Left forelimb (tissue), 1 donor: ENCODE results near the gene MOCOS.
"Not testable (repeated sequence)": the region's sequence is repeated elsewhere in the genome, so short reads cannot be mapped to it uniquely, and the experiment has no call there.

Experiments used
- DNase-seq: peaks from one replicate; pipeline ENCODE4 v3.0.0-alpha.2; 2018; ENCODE audit warnings: low spot score

Gene MOCOS

DNA sequence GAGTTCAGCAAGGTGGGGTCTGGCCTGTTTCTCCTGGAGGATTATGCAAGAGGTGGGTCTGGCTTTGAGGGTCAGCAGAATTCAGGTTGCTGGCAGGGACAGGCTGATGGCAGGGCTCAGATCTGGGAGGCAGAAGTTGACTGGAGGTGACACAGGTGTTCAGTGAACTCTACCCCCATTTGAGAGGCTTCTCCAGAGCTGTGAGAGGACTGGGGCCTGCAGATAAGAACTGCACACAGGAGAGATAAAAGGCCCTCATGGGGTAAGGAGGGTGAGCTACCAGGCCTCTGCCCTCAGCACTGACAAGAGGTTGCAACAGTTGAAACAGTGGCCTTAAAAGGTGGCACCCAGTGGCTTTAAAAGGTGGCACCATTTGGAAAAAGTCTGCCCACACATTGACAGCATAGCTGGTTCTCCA, 13.1 kb downstream of the MOCOS start:
- DNase-seq: no peak

DNA sequence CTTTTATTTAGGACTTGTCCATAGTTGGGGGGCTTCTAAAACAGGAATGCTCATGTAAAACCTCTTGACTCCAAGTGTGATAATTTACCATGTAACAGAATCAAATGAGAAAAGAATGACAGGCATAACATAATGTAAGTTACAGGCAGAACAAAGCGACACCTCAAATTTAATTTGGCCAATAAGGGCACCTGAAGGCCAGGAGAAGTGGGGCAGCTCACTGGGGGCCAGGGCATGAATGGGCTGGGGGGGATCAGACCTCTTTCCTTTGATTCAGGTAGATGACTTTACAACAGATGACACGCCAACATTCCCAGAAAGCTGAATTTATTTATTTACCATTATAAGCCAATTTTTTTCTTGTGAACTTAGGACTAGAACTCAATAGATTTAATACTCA, 14.5 kb downstream of the MOCOS start:
- DNase-seq: no peak

DNA sequence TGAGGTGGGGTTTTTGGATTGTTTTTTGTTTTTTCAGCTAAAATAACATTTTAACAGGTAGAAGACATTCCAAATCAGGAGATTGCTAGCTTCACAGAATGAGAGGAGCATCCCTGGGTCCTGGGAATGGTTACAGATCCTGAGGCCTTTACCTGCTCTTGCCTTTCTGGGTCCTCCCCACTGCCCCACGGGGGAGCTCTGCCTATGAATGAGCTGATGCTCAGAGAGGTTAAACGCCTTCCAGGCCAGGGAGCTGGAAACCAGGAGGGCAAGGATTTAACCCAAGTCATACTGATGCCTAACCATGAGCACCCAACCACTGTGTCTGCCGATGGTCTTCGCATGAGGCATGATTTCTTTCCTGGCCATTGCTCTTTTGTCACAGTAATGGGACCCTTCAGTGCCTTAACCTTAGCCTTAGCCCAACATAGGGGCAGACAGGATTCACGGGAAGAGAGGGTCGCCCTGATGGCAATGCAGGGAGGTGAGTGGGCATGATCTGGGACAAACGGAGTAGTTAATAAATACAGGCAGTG, 16.1 kb downstream of the MOCOS start:
- DNase-seq: no peak

DNA sequence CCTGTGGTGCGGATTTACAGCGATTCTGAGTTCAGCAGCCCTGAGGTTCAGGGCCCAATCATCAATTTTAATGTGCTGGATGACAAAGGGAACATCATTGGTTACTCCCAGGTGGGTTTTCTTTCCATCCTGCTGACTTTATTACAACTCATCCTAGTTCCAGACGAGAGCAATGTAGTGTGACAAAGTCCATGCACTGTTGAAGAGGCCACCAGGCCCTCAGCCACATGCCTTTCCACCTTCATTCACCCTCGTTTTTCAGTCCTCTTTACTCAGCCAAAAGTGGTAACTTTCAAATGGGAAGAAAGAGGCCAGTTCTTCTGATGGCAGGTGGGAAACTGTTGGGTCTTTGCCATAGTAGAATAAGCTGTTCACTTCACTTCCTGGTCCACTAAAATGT, 17.9 kb downstream of the MOCOS start:
- DNase-seq: no peak

DNA sequence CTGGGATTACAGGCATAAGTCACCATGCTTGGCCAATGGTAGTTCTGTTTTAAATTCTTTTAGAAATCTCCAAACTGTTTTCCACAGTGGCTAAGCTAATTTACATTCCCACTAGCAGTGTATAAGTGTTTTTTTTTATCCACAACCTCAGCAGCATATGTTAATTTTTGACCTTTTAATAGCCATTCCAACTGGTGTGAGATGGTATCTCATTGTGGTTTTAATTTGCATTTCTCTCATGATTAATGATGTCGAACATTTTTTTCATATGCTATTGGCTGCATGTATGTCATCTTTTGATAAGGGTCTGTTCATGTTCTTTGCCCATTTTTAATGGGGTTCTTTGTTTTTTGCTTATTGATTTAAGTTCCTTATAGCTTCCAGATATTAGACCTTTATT, 20.0 kb downstream of the MOCOS start:
- no peak for DNase-seq

DNA sequence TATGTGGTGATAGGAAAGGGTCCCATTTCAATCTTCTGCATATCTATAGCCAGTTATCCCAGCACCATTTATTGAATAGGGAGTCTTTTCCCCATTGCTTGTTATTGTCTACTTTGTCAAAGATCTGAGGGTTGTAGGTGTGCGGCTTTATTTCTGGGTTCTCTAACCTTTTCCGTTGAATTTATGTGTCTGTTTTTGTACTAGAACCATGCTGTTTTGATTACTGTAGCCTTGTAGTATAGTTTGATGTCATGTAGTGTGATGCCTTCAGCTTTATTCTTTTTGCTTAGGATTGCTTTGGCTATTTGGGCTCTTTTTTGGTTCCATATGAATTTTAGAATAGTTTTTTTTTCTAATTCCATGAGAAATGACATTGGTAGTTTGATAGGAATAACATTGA, 20.7 kb downstream of the MOCOS start:
- not testable (repeated sequence) for DNase-seq

DNA sequence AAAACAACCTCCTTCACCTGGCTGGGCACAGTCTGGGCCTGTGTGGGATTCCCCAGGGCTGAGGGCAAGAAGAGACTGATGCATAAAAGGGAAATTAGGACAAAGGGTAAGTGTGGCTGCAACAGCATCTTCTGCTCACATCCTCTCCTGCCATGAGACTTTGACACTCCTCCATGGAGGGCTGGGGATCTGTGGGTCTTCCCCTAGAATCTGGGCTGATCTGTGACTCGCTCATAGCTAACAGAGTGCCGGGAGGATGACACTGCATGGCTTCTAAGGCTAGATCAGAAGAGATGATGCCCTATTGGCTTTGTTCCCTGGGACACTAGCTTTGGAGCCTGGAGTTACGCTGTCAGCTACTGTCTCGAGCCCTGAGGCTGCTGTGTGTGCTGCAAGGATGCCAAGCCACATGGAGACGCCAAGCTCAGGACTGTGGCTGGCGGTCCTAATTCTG, 24.3 kb downstream of the MOCOS start:
- no peak for DNase-seq

DNA sequence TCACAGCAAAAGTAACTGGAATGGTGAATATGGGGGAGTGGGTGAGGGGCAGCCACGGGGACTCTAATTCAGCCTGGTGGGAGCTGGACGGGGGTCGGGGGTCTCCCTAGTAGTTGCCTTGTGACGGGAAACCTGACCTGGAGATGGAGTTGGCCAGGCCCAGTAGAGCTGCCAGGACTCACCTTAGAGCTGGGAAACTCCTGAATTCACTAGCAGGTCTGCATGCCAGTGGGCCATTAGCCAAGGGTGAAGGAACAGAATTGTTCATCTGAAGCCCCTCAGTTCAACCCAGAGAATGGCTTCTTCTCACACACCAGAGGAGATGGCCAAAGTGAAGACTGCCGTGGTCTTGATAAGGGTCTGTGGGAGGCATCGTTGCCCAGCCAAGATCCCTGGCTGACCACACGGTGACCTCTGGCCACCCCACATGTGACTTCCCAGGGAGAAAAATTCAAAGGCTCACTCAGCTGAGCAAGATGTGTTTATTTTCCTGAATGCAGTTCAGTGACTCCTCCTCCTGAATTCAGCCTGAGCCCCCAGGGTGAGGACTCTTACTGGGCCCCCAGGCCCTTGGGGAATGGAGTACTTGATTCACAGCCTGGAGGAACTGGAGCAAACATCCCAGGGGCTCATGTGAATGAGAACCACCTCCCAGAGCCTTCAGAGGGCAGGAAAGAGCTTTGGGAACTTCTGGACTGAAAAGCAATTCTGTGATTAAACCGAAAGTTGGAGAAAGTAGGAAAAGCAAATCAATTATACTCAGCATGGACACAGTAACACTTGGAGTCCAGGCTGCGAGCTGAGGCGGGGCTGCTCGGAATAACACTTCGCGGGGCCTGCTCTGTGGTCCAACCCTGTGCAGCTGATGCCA, 25.2 kb downstream of the MOCOS start:
- no peak for DNase-seq

DNA sequence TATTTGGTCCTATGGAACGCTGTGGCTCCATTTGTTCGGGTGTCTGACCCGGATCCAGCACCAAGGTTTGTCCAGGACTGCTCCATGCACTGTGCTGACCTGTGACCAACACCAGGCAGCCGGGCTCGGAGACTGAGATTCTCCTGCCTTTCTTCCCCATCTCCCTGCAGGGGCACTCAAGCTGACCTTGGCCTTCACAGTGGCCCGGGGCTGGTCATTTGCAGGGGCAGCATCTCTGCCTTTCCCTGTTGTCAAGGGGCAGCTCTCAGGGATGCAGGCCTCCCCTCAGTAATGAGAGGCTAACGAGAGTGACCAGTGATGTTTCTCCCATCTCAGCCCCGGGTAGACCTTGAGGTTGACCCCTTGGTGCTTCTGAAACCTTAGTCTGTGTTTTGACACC, 27.5 kb downstream of the MOCOS start:
- DNase-seq: no peak

DNA sequence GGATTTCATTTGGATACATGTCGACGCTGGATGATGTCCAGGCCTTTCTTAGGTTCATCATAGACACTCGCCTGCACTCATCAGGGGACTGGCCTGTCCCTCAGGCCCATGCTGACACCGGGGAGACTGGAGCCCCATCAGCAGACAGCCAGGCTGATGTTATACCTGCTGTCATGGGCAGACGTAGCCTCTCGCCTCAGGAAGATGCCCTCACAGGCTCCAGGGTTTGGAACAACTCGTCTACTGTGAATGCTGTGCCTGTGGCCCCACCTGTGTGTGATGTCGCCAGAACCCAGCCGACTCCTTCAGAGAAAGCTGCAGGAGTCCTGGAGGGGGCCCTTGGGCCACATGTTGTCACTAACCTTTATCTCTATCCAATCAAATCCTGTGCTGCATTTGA, 28.3 kb downstream of the MOCOS start:
- no peak for DNase-seq

DNA sequence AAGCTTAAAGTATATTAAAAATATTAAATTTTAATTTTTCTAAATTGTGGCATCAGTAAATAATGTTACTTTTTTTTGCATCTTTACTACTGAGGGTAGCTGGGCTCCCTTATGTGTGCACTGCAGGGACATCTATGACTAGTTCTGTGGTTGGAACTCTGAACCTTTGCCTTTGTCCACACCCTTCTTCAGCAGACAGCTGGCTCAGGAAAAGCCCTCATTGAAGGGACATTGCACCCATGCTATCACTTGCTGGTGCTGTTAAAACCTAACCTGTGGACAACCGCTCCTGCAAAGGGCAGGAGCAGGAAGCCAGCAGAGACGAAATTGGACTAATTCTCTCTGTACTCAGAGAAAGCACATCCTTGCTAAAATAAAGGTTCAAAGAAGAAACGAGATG, 30.1 kb downstream of the MOCOS start:
- no peak for DNase-seq

DNA sequence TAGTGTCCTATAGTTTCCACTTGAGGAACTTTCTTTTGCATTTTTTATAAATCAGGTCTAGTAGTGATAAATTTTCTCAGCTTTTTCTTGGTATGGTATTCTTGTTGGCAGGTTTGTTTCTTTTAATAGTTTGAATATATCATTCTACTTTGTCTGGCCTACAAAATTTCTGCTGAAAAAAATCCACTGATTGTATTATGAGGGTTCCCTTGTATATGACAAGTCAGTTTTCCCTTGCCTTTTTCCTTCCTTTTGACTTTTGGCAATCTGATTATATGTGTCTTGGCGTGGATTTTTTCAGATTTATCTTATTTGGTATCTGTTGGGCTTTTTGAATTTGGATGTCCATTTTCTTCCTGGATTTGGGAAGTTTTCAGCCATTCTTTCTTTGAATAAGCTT, 41.9 kb downstream of the MOCOS start:
- no peak for DNase-seq

DNA sequence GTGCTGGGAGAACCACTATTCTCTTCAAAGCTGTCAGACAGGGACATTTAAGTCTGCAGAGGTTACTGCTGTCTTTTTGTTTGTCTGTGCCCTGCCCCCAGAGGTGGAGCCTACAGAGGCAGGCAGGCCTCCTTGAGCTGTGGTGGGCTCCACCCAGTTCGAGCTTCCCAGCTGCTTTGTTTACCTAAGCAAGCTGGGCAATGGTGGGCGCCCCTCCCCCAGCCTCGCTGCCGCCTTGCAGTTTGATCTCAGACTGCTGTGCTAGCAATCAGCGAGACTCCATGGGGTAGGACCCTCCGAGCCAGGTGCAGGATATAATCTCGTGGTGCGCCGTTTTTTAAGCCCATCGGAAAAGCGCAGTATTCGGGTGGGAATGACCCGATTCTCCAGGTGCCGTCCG, 53.2 kb downstream of the MOCOS start:
- DNase-seq: not testable (repeated sequence)

DNA sequence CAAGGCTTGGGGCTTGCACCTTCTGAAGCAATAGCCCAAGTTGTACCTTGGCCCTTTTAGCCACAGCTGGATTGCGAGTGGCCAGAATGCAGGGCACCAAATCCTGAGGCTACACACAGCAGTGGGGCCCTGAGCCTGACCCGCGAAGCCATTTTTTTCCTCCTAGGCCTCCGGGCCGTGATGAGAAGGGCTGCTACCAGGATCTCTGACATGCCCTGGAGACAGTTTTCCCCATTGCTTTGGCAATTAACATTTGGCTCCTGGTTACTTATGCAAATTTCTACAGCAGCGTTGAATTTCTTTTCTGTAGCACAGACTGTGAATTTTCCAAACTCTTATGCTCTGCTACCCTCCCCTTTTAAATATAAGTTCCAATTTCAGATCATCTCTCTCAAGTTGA, 54.5 kb downstream of the MOCOS start:
- no peak for DNase-seq

DNA sequence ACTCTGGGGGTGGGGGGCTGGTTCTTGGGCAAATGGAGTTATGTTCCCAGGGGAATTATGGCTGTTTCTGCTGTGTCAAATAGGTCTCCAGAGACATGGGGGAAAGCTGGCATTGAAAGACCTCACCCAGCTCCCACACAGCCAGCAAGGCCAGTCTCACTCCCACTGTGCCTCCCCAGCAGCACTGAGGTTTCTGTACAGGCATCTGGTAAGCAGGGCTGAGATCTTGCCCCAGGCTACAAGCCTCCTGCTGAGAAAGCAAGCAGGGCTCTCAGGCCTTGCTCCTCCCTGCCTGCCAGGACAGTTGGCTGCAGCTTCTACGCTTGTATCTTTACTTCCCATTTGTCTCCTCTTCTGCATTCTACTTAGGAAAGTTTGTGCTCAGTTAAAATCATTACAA, 59.7 kb downstream of the MOCOS start:
- no peak for DNase-seq

DNA sequence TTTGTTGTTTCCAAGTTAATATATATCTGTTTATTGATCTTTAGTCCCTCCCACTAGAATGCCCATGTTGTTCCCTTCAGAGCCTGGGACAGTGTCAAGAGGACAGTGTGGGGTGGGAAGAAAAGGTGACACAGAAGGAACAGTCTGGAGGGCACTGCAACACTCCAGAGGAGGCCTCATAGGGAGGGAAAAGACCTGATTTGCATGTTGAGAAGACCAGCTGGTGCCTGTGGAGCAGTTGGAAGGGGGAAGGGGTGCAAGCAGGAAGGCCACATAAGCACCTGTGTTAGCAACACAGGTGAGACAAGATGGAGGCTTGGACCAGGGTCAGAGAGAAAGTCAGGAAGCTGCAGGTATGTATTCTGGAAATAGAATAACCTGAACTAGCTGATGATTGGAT, 62.1 kb downstream of the MOCOS start:
- no peak for DNase-seq

DNA sequence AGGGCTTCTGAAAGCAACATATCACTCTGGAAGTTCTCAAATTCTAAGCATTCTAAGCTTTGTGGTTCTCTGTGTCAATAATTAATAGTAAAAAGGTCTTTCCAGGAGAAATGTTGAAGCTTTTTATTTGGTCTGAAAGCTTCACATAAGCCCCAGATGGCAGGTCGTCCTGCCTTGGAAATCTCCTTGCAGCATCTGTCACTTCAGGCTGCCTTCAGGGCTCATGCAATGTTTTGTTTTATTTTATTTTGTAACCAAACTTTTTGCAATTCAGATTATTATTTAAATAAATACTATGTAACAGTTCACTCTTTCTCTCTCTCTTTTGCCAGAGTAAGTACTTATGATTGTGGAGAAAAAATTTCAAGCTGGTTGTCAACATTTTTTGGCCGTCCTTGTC, 63.5 kb downstream of the MOCOS start:
- DNase-seq: no peak

DNA sequence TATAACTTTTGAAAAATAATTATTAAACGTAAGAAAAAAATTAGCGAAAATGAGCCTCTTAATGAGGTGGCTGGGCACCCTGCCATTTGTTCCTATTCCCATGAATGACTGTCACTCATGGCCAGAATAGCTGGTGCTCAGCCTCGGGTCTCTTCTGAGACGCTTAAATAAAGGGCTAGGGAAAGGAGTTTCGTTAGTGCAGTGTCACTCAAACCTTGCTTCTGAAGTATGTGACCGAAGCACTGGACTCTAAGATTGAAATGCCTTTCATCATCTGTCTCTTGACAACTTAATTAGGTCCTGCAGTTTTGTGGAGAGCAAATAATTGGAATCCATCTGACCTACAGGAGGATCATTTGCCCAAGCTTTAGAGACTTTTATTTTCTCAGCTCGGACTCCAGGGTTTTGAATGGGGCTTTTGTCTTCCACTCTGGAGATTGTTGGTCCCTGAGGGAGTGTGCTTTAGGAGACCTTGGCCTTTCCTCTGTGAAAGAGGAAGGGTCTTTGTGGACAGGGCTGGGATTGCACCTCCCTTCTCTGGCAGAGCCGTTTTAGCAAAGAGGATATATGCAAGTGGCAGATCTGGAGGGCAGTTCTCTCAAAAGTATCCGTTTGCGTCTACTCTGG, 67.9 kb downstream of the MOCOS start:
- DNase-seq: no peak

DNA sequence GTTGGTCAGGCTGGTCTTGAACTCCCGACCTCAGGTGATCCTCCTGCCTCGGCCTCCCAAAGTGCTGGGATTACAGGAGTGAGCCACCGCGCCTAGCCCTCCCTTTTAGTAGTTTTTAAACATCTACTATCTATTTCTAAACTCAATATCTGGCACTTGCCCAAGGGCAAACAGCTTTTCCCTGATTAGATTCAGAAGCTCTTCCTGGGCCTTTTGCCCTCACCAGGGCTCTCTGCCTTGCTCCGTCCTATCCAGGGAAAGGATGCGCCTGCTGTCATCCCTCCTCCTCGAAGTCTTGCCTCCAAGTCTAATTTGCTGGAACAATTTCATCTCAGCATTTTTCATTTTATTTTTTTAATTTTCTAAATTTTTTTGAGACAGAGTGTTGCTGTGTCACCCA, 68.8 kb downstream of the MOCOS start:
- no peak for DNase-seq

DNA sequence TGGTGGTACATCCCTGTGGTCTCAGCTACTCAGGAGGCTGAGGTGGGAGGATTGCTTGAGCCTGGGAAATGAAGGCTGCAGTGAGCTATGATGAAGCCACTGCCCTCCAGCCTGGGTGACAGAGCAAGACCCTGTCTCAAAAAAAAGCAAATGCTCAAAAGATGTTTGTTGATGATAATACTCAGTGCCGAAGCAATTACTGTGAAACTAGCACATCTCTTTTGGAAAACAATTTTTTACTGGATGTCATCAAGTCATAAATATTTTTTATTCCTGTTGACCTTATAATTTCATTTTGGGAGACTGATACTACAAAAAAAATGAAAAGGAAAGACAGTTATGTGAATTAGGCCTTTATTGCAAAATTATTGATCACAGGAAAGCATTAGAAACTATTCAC, 75.7 kb downstream of the MOCOS start:
- DNase-seq: no peak

DNA sequence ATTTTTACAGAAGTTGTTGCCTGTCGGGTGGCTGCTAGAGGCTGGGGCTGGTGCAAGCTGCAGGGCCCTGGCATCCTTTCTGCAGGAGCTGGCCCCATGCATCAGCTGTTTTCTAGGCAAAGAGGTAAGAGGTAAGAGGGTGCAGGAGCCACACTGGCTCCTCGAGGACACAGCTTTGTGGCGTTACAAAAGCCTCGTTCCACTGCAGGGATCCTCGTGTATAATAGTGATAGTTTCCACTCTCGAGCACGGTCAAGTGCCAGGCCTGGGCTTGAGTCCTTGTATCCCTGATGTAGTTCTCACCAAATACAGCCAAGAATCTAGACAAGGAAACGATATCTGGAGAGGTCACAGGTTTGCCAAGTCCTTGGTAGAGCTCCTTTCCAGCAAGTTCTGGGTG, 77.0 kb downstream of the MOCOS start:
- DNase-seq: no peak

DNA sequence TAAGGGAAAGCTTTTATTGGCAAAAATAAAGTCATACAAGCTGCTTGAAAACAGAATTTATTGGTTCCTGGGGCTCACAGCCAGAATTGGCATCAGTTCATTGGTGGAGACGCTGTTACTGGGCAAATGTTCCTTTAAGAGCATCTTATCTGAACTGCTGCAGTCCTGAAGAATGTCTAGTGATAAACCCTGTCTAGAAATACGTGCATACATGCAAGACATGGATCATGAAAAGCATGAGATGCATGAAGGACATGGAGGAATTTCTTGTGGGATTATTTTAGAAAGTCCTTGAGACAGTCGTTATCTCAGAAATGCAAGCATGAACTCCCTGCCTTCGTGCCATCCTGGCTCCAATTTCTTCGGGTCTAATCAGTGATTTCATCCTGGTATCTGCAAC, 77.7 kb downstream of the MOCOS start:
- no peak for DNase-seq

DNA sequence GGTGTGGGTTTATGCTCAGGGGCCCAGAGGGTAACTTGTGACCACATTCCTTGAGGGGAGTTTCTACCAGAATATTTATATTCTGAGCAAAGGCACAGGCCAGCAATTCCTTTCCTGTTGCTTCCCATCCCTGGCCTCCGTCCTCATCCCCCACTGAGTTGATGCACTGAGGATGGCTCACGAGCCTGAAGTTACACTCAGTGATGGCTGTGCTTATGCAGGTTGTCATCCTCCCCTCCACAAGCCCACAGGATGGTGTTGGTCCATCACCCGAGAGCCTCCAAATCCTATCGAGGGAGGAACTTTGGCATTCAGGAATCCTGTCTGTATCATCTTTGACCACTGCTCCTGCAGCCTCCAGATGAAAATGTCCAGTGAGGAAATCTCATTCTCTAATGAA, 81.9 kb downstream of the MOCOS start:
- DNase-seq: no peak

DNA sequence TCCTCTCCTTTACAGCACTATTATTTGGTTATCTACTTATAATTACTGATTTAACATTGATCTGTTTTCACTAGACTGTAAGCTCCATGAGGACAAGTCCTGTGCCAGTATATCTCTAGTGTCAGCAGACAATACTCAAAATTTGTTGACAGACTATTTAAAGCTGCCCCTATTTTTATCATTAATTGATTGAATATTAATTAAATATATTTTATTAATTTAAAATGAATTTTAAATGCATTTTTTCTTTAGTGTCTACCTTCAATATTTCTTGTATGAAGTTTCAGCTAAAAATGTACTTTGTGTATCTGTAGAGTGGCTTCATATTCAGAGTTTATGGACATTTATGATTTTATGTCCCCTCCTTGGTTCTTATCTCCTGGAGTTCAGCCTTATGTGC, 83.9 kb downstream of the MOCOS start:
- no peak for DNase-seq
